Heart right ventricle (tissue), 16 donors: ENCODE measurements around the gene FHOD3. TPM values are rescaled to one million over a fixed set of nuclear protein-coding genes. Genes with fewer than 3 reads are reported as not detected.

Experiments used
- ATAC-seq, 8 donors: fragments of 200-7000 bp; cut with Tn5 transposase; one replicate each; pipeline ENCODE4 v1.9.1; 2020; ENCODE audit warnings: mild to moderate bottlenecking in 8 of 8, moderate library complexity in 8 of 8, moderate number of reproducible peaks in 1 of 8
- DNase-seq, 2 donors: peaks; one replicate each; pipeline ENCODE4 v3.0.0-alpha.2; 2020
- H3K27ac ChIP-seq, 10 donors: fragments of 200-600 bp; sonication (generic) in 2 of 10; one replicate each; pipeline versions ENCODE4 v1.5.0 to v1.8.0; 2020 to 2022; ENCODE audit warnings: mild to moderate bottlenecking in 3 of 10
- H3K27me3 ChIP-seq, 7 donors: fragments of 200-600 bp; one replicate each; pipeline ENCODE4 v1.8.0; 2021 to 2022; ENCODE audit warnings: mild to moderate bottlenecking in 2 of 7
- H3K36me3 ChIP-seq, 9 donors: fragments of 200-600 bp; sonication (generic) in 1 of 9; one replicate each; pipeline versions ENCODE4 v1.5.0 to v1.8.0; 2020 to 2022; ENCODE audit warnings: mild to moderate bottlenecking in 2 of 9
- H3K4me1 ChIP-seq, 9 donors: fragments of 200-600 bp; sonication (generic) in 1 of 9; one replicate each; pipeline versions ENCODE4 v1.5.0 to v1.8.0; 2020 to 2022; ENCODE audit warnings: mild to moderate bottlenecking in 4 of 9
- H3K4me3 ChIP-seq, 10 donors: fragments of 200-600 bp; sonication (generic) in 2 of 10; one replicate each; pipeline versions ENCODE4 v1.5.0 to v1.8.0; 2020 to 2022; ENCODE audit warnings: mild to moderate bottlenecking in 7 of 10, moderate library complexity in 2 of 10
- H3K9me3 ChIP-seq, 11 donors: fragments of 200-600 bp in 10 of 11; sonication (generic) in 2 of 11; one replicate each; pipeline versions ENCODE4 v1.5.0 to v1.8.0; 2013 to 2022; ENCODE audit warnings: mild to moderate bottlenecking in 2 of 11, control low read depth in 1 of 11, moderate library complexity in 1 of 11
- whole genome bisulfite sequencing, 2 donors: extraction: QIAGEN DNeasy Blood & Tissue Kit; methylation state at CpG; one replicate each; pipeline ENCODE4 v1.1.7; 2013; ENCODE audit warnings: inconsistent platforms in 1 of 2; 5-methylcytosine and 5-hydroxymethylcytosine counted together
- intact Hi-C, 10 donors: fragments of 100-400 bp; cut with DNase I; formaldehyde crosslinking; loops; one replicate each; pipeline versions ENCODE4 v1.11.1 to v1.14.2; 2022
- polyA plus RNA-seq, 2 donors: library from polyadenylated mRNA; stranded (reverse); fragments of 200-250 nt; gene quantifications; one replicate each; pipeline ENCODE4 v1.2.3, GENCODE V29; 2013
- total RNA-seq, 10 donors: library from RNA; stranded (reverse); fragmentation: NEBNext Ultra II Directional in 3 of 10; extraction: Animal tissue kit (Norgen Biotek cat#: 25700) in 3 of 10; gene quantifications; one replicate each; pipeline versions ENCODE4 v1.2.1 to v1.2.4, GENCODE V29; 2021 to 2023
- TF ChIP-seq, protein P1 (sequence below), 9 donors: fragments of 200-600 bp; sonication (generic) in 2 of 9; IDR thresholded peaks; one replicate each; pipeline versions ENCODE4 v1.5.0 to v1.8.0; 2021 to 2022; ENCODE audit warnings: antibody characterized with exemption in 9 of 9, mild to moderate bottlenecking in 5 of 9, moderate library complexity in 1 of 9
- donor health status: Arrhythmogenic right ventricular cardiomyopathy.
- donor health status: ischemic (EF 13 %, LVEDD 7.1; RV severe dilation, severe dysfunction).
- donor health status: healthy with polysubstance abuse.
- donor health status: DM: no; HTN: yes; CAD: no.
- donor health status: DM: no; HTN: no; CAD: no.
- donor health status: ischemic (EF 25% LVEDD 6.9; RV normal size, moderate dysfunction).
- donor health status: ischemic (EF 25% LVEDD 5.7; RV mildly dilated, moderate dysfunction).
- donor health status: healthy.
- donor health status: DM: yes; HTN: yes; CAD: no.
- donor health status: Ischemic cardiomyopathy.
- donor health status: ischemic (EF 35%, LVEDD 5.7; RV mildly dilated, moderate dysfunction).
- donor health status: nonischemic (EF 11% LVEDD 7.7; RV severe dilation, severe dysfunction).
- donor health status: DM: yes; HTN: yes; CAD: no.
- donor health status: PGD.
- donor health status: ischemic (EF 29% LVEDD 5.4; RV normal size, mild dysfunction).
- donor health status: nonischemic (EF 23%, LVEDD 6.1; RV moderate dilation, normal function).

Gene FHOD3
- total and polyA plus RNA-seq, 12 donors, result 81.8 to 484 (median 356) TPM

- Histone ChIP-seq H3K36me3 (peaks cover 0 to 50% (median 12%) of the 10 kb centered on the region in 9 donors), H3K4me1 (peaks cover 0 to 12% (median 9%) of the 10 kb centered on the region in 9 donors), H3K9me3 (no peaks in the 10 kb centered on the region), H3K27me3 (no peaks in the 10 kb centered on the region), H3K27ac (no peak overlapping the region), H3K4me3 (no peak overlapping the region)
- TF ChIP-seq, protein P1, sequence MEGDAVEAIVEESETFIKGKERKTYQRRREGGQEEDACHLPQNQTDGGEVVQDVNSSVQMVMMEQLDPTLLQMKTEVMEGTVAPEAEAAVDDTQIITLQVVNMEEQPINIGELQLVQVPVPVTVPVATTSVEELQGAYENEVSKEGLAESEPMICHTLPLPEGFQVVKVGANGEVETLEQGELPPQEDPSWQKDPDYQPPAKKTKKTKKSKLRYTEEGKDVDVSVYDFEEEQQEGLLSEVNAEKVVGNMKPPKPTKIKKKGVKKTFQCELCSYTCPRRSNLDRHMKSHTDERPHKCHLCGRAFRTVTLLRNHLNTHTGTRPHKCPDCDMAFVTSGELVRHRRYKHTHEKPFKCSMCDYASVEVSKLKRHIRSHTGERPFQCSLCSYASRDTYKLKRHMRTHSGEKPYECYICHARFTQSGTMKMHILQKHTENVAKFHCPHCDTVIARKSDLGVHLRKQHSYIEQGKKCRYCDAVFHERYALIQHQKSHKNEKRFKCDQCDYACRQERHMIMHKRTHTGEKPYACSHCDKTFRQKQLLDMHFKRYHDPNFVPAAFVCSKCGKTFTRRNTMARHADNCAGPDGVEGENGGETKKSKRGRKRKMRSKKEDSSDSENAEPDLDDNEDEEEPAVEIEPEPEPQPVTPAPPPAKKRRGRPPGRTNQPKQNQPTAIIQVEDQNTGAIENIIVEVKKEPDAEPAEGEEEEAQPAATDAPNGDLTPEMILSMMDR (IDR thresholded peaks at IDR 0.05), result no peak
- no peak for ATAC-seq
- DNase-seq, result no peak
- WGBS, 2 donors, result 94 to 97% methylated on average over 3 of the region's 3 CpGs
- intact Hi-C loops, result no loop called here
These were observed 521.1 kb downstream of the FHOD3 start for GRCh38 chr18:36818652-36819051.

- H3K36me3 ChIP-seq, result peaks cover 0 to 49% (median 12%) of the 10 kb centered on the region in 9 donors
- intact Hi-C loops, result no loop called here
- ATAC-seq (no peak), DNase-seq (no peak)
- H3K4me1 ChIP-seq, result peaks cover 0 to 10% (median 8%) of the 10 kb centered on the region in 9 donors
- H3K9me3 ChIP-seq, result no peaks in the 10 kb centered on the region
- no peak overlapping the region for H3K27ac ChIP-seq
- TF ChIP-seq, protein P1 (IDR thresholded peaks at IDR 0.05), result no peak
- H3K27me3 ChIP-seq, result no peaks in the 10 kb centered on the region
- H3K4me3 ChIP-seq, result no peak overlapping the region
These were observed 522.1 kb downstream of the FHOD3 start for GRCh38 chr18:36819621-36820020.

DNA sequence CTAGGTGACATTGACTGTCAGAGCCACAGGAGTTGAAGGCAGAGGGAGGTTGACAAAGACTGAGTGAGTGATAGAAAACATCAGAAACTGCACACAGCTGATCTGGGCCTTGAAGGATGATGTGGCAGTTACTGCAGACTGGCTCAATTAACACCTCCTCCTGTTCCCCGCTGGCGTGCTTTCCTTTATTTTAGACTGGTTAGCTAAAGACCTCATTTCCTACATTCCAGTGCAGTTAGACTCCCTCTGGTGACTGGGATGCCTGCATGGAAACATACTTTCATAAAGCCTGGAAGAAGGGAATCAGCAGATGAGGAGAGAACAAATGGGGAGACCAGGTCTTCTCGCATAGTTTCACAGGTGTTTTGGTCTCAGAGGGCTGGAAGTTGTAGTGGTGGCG lies 524.2 kb downstream of the FHOD3 start:
- TF ChIP-seq, protein P1 (IDR thresholded peaks at IDR 0.05), result no peak
- Histone ChIP-seq H3K36me3 (peaks cover 0 to 28% (median 12%) of the 10 kb centered on the region in 9 donors), H3K27me3 (no peaks in the 10 kb centered on the region), H3K9me3 (no peaks in the 10 kb centered on the region), H3K27ac (no peak overlapping the region), H3K4me3 (no peak overlapping the region), H3K4me1 (no peaks in the 10 kb centered on the region)
- DNase-seq, result no peak
- intact Hi-C loops, result no loop called here
- 91 to 94% methylated on average over 4 of the region's 4 CpGs for WGBS, 2 donors
- no peak for ATAC-seq

DNA sequence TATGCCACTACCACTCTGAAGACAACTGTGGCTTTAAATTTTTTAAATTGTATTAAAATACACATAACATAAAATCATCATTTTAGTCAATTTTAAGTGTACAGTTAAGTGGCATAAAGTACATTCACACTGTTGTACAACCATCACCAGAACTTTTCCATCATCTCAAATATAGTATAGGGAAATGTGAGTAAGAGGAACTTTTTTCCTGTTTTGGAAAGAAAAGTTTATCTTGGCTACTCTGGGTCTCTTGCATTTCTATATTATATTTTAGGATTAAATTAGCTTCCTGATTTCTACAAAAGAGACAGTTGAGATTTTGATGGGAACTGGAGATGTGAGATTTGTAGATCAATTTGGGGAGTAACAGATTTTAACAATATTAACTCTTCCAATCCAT lies 528.0 kb downstream of the FHOD3 start:
- TF ChIP-seq, protein P1 (IDR thresholded peaks at IDR 0.05), result no peak
- Histone ChIP-seq H3K9me3 (no peaks in the 10 kb centered on the region), H3K27me3 (no peaks in the 10 kb centered on the region), H3K36me3 (peaks cover 0 to 6% (median 0%) of the 10 kb centered on the region in 9 donors), H3K4me1 (peaks cover 0 to 24% (median 17%) of the 10 kb centered on the region in 9 donors), H3K4me3 (no peak overlapping the region), H3K27ac (no peak overlapping the region)
- ATAC-seq (no peak), DNase-seq (no peak)
- intact Hi-C loops, result no loop called here
